ENCODE measurements around the gene HS3ST6. TPM values are rescaled to one million over a fixed set of nuclear protein-coding genes. Genes with fewer than 3 reads are reported as not detected.

The HS3ST6 gene
- total RNA-seq, 2 donors from 2014 or later, result not detected

GRCh38 chr16:1911467-1912214 is 6.6 kb downstream of the HS3ST6 start:
- Histone ChIP-seq H3K27ac (no peak overlapping the region), H3K36me3 (no peaks in the 10 kb centered on the region), H3K27me3 (replicated peaks; ENCODE audit: insufficient read depth) (no peaks in the 10 kb centered on the region), H3K4me3 (no peak overlapping the region), H3K9me3 (no peaks in the 10 kb centered on the region), H3K4me1 (ENCODE audit: control insufficient read depth in 1 of 2, low read depth in 2 of 2) (no peaks in the 10 kb centered on the region)
- DNase-seq (ENCODE audit: low spot score) (no peak), ATAC-seq (ENCODE audit: insufficient number of reproducible peaks, low FRiP score, low read depth) (no peak)
- TF ChIP-seq, protein P1, sequence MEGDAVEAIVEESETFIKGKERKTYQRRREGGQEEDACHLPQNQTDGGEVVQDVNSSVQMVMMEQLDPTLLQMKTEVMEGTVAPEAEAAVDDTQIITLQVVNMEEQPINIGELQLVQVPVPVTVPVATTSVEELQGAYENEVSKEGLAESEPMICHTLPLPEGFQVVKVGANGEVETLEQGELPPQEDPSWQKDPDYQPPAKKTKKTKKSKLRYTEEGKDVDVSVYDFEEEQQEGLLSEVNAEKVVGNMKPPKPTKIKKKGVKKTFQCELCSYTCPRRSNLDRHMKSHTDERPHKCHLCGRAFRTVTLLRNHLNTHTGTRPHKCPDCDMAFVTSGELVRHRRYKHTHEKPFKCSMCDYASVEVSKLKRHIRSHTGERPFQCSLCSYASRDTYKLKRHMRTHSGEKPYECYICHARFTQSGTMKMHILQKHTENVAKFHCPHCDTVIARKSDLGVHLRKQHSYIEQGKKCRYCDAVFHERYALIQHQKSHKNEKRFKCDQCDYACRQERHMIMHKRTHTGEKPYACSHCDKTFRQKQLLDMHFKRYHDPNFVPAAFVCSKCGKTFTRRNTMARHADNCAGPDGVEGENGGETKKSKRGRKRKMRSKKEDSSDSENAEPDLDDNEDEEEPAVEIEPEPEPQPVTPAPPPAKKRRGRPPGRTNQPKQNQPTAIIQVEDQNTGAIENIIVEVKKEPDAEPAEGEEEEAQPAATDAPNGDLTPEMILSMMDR (IDR thresholded peaks at IDR 0.05), result no peak

DNA sequence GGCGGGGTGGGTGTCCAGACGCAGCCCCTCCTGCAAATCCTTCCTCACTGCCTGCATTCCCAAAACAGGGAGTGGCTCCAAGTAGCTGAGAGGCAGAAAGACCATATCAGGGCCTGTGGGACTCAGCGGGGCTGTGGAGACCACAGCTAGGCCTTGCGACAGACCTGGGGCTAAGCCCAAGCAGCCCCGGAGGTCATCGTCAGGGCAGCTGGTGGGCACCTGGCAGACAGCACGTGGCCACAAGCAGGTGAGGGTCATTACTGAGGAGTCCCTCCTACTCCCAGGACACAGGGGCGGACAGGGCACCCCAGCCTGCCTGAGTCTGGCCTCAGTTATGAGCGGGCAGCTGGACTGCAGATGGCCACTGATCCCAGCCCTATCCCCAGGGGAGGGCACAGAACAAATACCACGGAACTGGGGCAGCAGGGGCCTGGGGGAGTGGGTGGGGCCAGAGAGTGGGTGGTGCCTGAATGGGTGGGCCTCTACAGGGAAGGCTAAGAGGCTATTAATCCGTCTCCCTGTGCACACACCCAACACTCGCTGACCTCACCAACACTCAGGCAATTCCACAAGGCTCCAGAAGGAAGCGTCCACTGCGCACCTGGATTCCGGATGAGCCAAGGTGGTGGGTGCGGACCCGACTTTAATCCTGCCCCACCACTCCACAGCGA is 8.5 kb downstream of the HS3ST6 start:
- Histone ChIP-seq H3K4me3 (no peak overlapping the region), H3K36me3 (no peaks in the 10 kb centered on the region), H3K4me1 (ENCODE audit: control insufficient read depth in 1 of 2, low read depth in 2 of 2) (no peaks in the 10 kb centered on the region), H3K27me3 (replicated peaks; ENCODE audit: insufficient read depth) (no peaks in the 10 kb centered on the region), H3K9me3 (no peaks in the 10 kb centered on the region), H3K27ac (no peak overlapping the region)
- no peak for ATAC-seq (ENCODE audit: insufficient number of reproducible peaks, low FRiP score, low read depth)
- no peak for DNase-seq (ENCODE audit: low spot score)
- TF ChIP-seq, protein P1 (IDR thresholded peaks at IDR 0.05), result no peak

DNA sequence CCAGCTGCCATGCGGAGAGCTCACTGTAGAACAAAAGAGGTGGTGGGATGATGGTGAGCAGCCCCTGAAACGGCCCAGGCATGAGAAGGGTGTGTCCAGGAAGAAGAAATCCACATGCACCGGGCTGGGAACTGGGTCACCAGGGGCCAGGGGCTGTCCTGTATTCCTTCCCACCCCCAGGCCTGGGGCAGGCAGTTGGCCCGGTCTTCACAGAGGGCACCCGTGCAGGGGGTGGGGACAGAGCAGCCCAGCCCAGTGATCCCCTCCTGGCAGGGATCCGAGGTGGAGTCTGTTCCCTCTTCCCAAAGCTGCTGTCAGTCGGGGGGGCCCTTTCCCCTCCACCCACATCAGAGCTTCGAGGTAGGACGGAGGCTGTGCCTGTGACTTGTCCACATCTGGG is 9.2 kb downstream of the HS3ST6 start:
- no peak overlapping the region for H3K27ac ChIP-seq
- no peaks in the 10 kb centered on the region for H3K27me3 ChIP-seq (replicated peaks; ENCODE audit: insufficient read depth)
- no peaks in the 10 kb centered on the region for H3K36me3 ChIP-seq
- no peak overlapping the region for H3K4me3 ChIP-seq
- no peaks in the 10 kb centered on the region for H3K9me3 ChIP-seq
- no peak for DNase-seq (ENCODE audit: low spot score)
- ATAC-seq (ENCODE audit: insufficient number of reproducible peaks, low FRiP score, low read depth), result no peak
- H3K4me1 ChIP-seq (ENCODE audit: control insufficient read depth in 1 of 2, low read depth in 2 of 2), result no peaks in the 10 kb centered on the region
- TF ChIP-seq, protein P1 (IDR thresholded peaks at IDR 0.05), result no peak

GRCh38 chr16:1908184-1908583 is 10.0 kb downstream of the HS3ST6 start:
- no peak overlapping the region for H3K27ac ChIP-seq
- no peaks in the 10 kb centered on the region for H3K9me3 ChIP-seq
- no peak overlapping the region for H3K4me3 ChIP-seq
- TF ChIP-seq, protein P1 (IDR thresholded peaks at IDR 0.05), result no peak
- no peak for DNase-seq (ENCODE audit: low spot score)
- no peaks in the 10 kb centered on the region for H3K36me3 ChIP-seq
- no peaks in the 10 kb centered on the region for H3K4me1 ChIP-seq (ENCODE audit: control insufficient read depth in 1 of 2, low read depth in 2 of 2)
- ATAC-seq (ENCODE audit: insufficient number of reproducible peaks, low FRiP score, low read depth), result no peak
- H3K27me3 ChIP-seq (replicated peaks; ENCODE audit: insufficient read depth), result no peaks in the 10 kb centered on the region

GRCh38 chr16:1907226-1907860 is 10.9 kb downstream of the HS3ST6 start:
- Histone ChIP-seq H3K4me1 (ENCODE audit: control insufficient read depth in 1 of 2, low read depth in 2 of 2) (no peaks in the 10 kb centered on the region), H3K36me3 (no peaks in the 10 kb centered on the region), H3K4me3 (no peak overlapping the region), H3K9me3 (no peaks in the 10 kb centered on the region), H3K27me3 (replicated peaks; ENCODE audit: insufficient read depth) (no peaks in the 10 kb centered on the region), H3K27ac (no peak overlapping the region)
- ATAC-seq (ENCODE audit: insufficient number of reproducible peaks, low FRiP score, low read depth) (no peak), DNase-seq (ENCODE audit: low spot score) (no peak)
- TF ChIP-seq, protein P1 (IDR thresholded peaks at IDR 0.05), result no peak
